Liver (tissue), 9 donors: Measurements from ENCODE around the gene RAC2. TPM values are rescaled to one million over a fixed set of nuclear protein-coding genes. Genes with fewer than 3 reads are reported as not detected.

Source experiments
- DNase-seq: peaks from one replicate; pipeline ENCODE4 v3.0.0-alpha.2; 2017; ENCODE audit warnings: low spot score
- H3K27ac ChIP-seq, 2 donors: one replicate each; pipeline ENCODE4 v1.7.0; 2013; ENCODE audit warnings: inconsistent platforms in 2 of 2, low read length in 2 of 2, control low read depth in 1 of 2, low read depth in 1 of 2, mild to moderate bottlenecking in 1 of 2
- H3K27me3 ChIP-seq, 4 donors: one replicate each; pipeline versions ENCODE4 v1.6.1 to v1.7.0; 2013; ENCODE audit warnings: low read length in 3 of 4, inconsistent platforms in 1 of 4, mild to moderate bottlenecking in 1 of 4, moderate library complexity in 1 of 4; ENCODE audit not compliant: control insufficient read depth in 4 of 4, insufficient read depth in 4 of 4
- H3K36me3 ChIP-seq, 4 donors: one replicate each; pipeline versions ENCODE4 v1.6.1 to v1.7.0; 2013; ENCODE audit warnings: low read length in 3 of 4, mild to moderate bottlenecking in 3 of 4, low read depth in 1 of 4, moderate library complexity in 1 of 4; ENCODE audit not compliant: control insufficient read depth in 4 of 4, insufficient read depth in 3 of 4
- H3K4me1 ChIP-seq, 4 donors: one replicate each; pipeline versions ENCODE4 v1.6.1 to v1.7.0; 2013; ENCODE audit warnings: low read length in 3 of 4, mild to moderate bottlenecking in 3 of 4, moderate library complexity in 1 of 4; ENCODE audit not compliant: control insufficient read depth in 4 of 4, insufficient read depth in 4 of 4
- H3K4me3 ChIP-seq, 3 donors: one replicate each; pipeline versions ENCODE4 v1.6.1 to v1.7.0; 2013; ENCODE audit warnings: low read length in 3 of 3, control low read depth in 1 of 3, low read depth in 1 of 3, mild to moderate bottlenecking in 1 of 3
- H3K9ac ChIP-seq, 2 donors: one replicate each; pipeline ENCODE4 v1.7.0; 2013; ENCODE audit warnings: low read length in 2 of 2, mild to moderate bottlenecking in 2 of 2, moderate library complexity in 2 of 2, control low read depth in 1 of 2, low read depth in 1 of 2
- H3K9me3 ChIP-seq, 4 donors: one replicate each; pipeline versions ENCODE4 v1.6.1 to v1.7.0; 2013; ENCODE audit warnings: low read length in 3 of 4; ENCODE audit not compliant: control insufficient read depth in 4 of 4
- CTCF ChIP-seq: fragments of 150-350 bp; IDR thresholded peaks from 2 replicates; pipeline ENCODE4 v1.5.1; 2017; ENCODE audit warnings: improper control_type of control experiment, low read depth, low read length; ENCODE audit not compliant: missing input control
- EGR1 ChIP-seq, 2 donors: IDR thresholded peaks; 2 replicates each; pipeline ENCODE4 v1.6.1; 2016 to 2018; ENCODE audit warnings: antibody characterized with exemption in 2 of 2, low read depth in 2 of 2
- FOXA1 ChIP-seq: IDR thresholded peaks from 2 replicates; pipeline ENCODE4 v1.6.1; 2016; ENCODE audit warnings: antibody characterized with exemption
- FOXA2 ChIP-seq: IDR thresholded peaks from 2 replicates; pipeline ENCODE4 v1.6.1; 2016; ENCODE audit warnings: antibody characterized with exemption
- GABPA ChIP-seq, 2 donors: IDR thresholded peaks in 1 of 2; conservative IDR thresholded peaks in 1 of 2; 2 replicates each; pipeline ENCODE4 v1.6.1; 2016; ENCODE audit warnings: antibody characterized with exemption in 2 of 2, mild to moderate bottlenecking in 1 of 2, moderate library complexity in 1 of 2
- HNF4A ChIP-seq, 2 donors: conservative IDR thresholded peaks; 2 replicates each; pipeline ENCODE4 v1.6.1; 2016; ENCODE audit warnings: antibody characterized with exemption in 2 of 2, mild to moderate bottlenecking in 2 of 2
- HNF4G ChIP-seq: IDR thresholded peaks from 2 replicates; pipeline ENCODE4 v1.6.1; 2016; ENCODE audit warnings: antibody characterized with exemption
- JUND ChIP-seq, 2 donors: IDR thresholded peaks; 2 replicates each; pipeline ENCODE4 v1.6.1; 2016; ENCODE audit warnings: antibody characterized with exemption in 2 of 2
- MAX ChIP-seq: IDR thresholded peaks from 2 replicates; pipeline ENCODE4 v1.6.1; 2016; ENCODE audit warnings: antibody characterized with exemption
- NR2F2 ChIP-seq: IDR thresholded peaks from 2 replicates; pipeline ENCODE4 v1.6.1; 2016; ENCODE audit warnings: antibody characterized with exemption
- RAD21 ChIP-seq, 2 donors: IDR thresholded peaks; 2 replicates each; pipeline ENCODE4 v1.6.1; 2016; ENCODE audit warnings: antibody characterized with exemption in 2 of 2, mild to moderate bottlenecking in 2 of 2
- REST ChIP-seq: IDR thresholded peaks from 2 replicates; pipeline ENCODE4 v1.6.1; 2016; ENCODE audit warnings: antibody characterized with exemption, mild to moderate bottlenecking
- RXRA ChIP-seq, 2 donors: IDR thresholded peaks; 2 replicates each; pipeline ENCODE4 v1.6.1; 2017 to 2018; ENCODE audit warnings: antibody characterized with exemption in 2 of 2, mild to moderate bottlenecking in 1 of 2
- SP1 ChIP-seq: IDR thresholded peaks from 2 replicates; pipeline ENCODE4 v1.6.1; 2018; ENCODE audit warnings: antibody characterized with exemption, mild to moderate bottlenecking
- TAF1 ChIP-seq: conservative IDR thresholded peaks from 2 replicates; pipeline ENCODE4 v1.6.1; 2016; ENCODE audit warnings: antibody characterized with exemption, mild to moderate bottlenecking
- YY1 ChIP-seq: IDR thresholded peaks from 2 replicates; pipeline ENCODE4 v1.6.1; 2016; ENCODE audit warnings: antibody characterized with exemption, mild to moderate bottlenecking
- ZBTB33 ChIP-seq: IDR thresholded peaks from 2 replicates; pipeline ENCODE4 v1.6.1; 2016; ENCODE audit warnings: antibody characterized with exemption
- WGBS: extraction: QIAGEN DNeasy Blood & Tissue Kit; methylation state at CpG from one replicate; pipeline ENCODE4 v1.1.7; 2013; 5-methylcytosine and 5-hydroxymethylcytosine counted together
- polyA plus RNA-seq, 2 donors: library from polyadenylated mRNA; stranded (reverse) in 1 of 2; unstranded in 1 of 2; fragments of 200-250 nt in 1 of 2; fragments of >200 nt in 1 of 2; fragmentation: Nextera tagmentation in 1 of 2; extraction: Ambion mirVana in 1 of 2; gene quantifications; one replicate each; pipeline versions ENCODE4 v1.2.1 to v1.2.3, GENCODE V29; 2013 to 2015
- total RNA-seq, 2 donors: library from RNA; depleted of rRNA; stranded (reverse); fragments of >200 nt; gene quantifications; one replicate each; pipeline ENCODE4 v1.2.3, GENCODE V29; 2014
- donor health status: healthy.
- donor health status: healthy.
- donor health status: healthy.
- donor health status: healthy.
- donor health status: healthy.

Gene RAC2
- total and polyA plus RNA-seq, 4 donors, result 4.0 to 15.0 (median 7.4) TPM

- WGBS, result 79% methylated on average over 20 of the region's 20 CpGs
- TF ChIP-seq HNF4A (conservative IDR thresholded peaks at IDR 0.05) (no peak), EGR1 (IDR thresholded peaks at IDR 0.05; ENCODE audit: low read depth in 2 of 2) (no peak), YY1 (no peak), HNF4G (no peak)
- Histone ChIP-seq H3K9ac (no peak overlapping the region), H3K4me3 (no peak overlapping the region), H3K27ac (no peak overlapping the region), H3K9me3 (no peaks in the 10 kb centered on the region), H3K27me3 (no peaks in the 10 kb centered on the region), H3K4me1 (peaks cover 0 to 3% (median 0%) of the 10 kb centered on the region in 4 donors), H3K36me3 (no peaks in the 10 kb centered on the region)
- DNase-seq, result no peak
Measured at GRCh38 chr22:37237371-37238268, 6.4 kb downstream of the RAC2 start.

- WGBS, result 86% methylated on average over 3 of the region's 3 CpGs
- Histone ChIP-seq H3K36me3 (no peaks in the 10 kb centered on the region), H3K9ac (no peak overlapping the region), H3K9me3 (no peaks in the 10 kb centered on the region), H3K27me3 (no peaks in the 10 kb centered on the region), H3K4me3 (no peak overlapping the region), H3K27ac (no peak overlapping the region), H3K4me1 (peaks cover 0 to 3% (median 0%) of the 10 kb centered on the region in 4 donors)
- TF ChIP-seq HNF4G, result no peak
- no peak for TF ChIP-seq MAX
- TF ChIP-seq TAF1, result no peak
- TF ChIP-seq FOXA1, result no peak
- TF ChIP-seq SP1, result no peak
- no peak for TF ChIP-seq YY1
- TF ChIP-seq RXRA (IDR thresholded peaks at IDR 0.05), result no peak
- TF ChIP-seq GABPA (IDR thresholded peaks at IDR 0.05 in 1 of 2, conservative IDR thresholded peaks at IDR 0.05 in 1 of 2), result no peak
- no peak for TF ChIP-seq CTCF
- no peak for TF ChIP-seq NR2F2
- TF ChIP-seq EGR1 (IDR thresholded peaks at IDR 0.05; ENCODE audit: low read depth in 2 of 2), result no peak
- no peak for TF ChIP-seq JUND (IDR thresholded peaks at IDR 0.05)
- TF ChIP-seq HNF4A (conservative IDR thresholded peaks at IDR 0.05), result no peak
- TF ChIP-seq REST, result no peak
- TF ChIP-seq ZBTB33, result no peak
- no peak for TF ChIP-seq RAD21 (IDR thresholded peaks at IDR 0.05)
- no peak for TF ChIP-seq FOXA2
- DNase-seq, result no peak
Measured at GRCh38 chr22:37235897-37236607, 8.0 kb downstream of the RAC2 start.
